H1 (cell line): ENCODE data around the gene ZC3H12C. TPM values are rescaled to one million over a fixed set of nuclear protein-coding genes. Genes with fewer than 3 reads are reported as not detected.

Source experiments
- ATF2 ChIP-seq: IDR thresholded peaks from 2 replicates; pipeline ENCODE4 v1.6.1; 2012; ENCODE audit warnings: low read length, inconsistent platforms
- BCL11A ChIP-seq, 2 experiments: IDR thresholded peaks; one replicate each; pipeline ENCODE4 v1.6.1; 2011; ENCODE audit warnings: low read depth in 2 of 2, low read length in 2 of 2, mild to moderate bottlenecking in 2 of 2
- CREB1 ChIP-seq: IDR thresholded peaks from 2 replicates; pipeline ENCODE4 v1.6.1; 2012; ENCODE audit warnings: inconsistent platforms
- CTBP2 ChIP-seq: IDR thresholded peaks from 2 replicates; pipeline ENCODE4 v1.7.0; 2011; ENCODE audit warnings: borderline replicate concordance, mild to moderate bottlenecking, moderate library complexity, mixed read lengths, low read length; ENCODE audit not compliant: insufficient read depth, insufficient read length
- POU5F1 ChIP-seq: IDR thresholded peaks from 2 replicates; pipeline ENCODE4 v1.6.1; 2011; ENCODE audit warnings: low read depth, mild to moderate bottlenecking, low read length, moderate library complexity
- RAD21 ChIP-seq, 2 experiments: IDR thresholded peaks in 1 of 2; conservative IDR thresholded peaks in 1 of 2; 2 replicates each; pipeline ENCODE4 v1.6.1; 2011; ENCODE audit warnings: low read depth in 2 of 2, low read length in 2 of 2, improper control_type of control experiment in 1 of 2, inconsistent platforms in 1 of 2, mild to moderate bottlenecking in 1 of 2, moderate library complexity in 1 of 2
- polyA plus RNA-seq, 7 experiments: library from polyadenylated mRNA; depleted of rRNA in 3 of 7; stranded (reverse) in 5 of 7; unstranded in 2 of 7; fragments of >200 nt in 5 of 7; fragments of 200-250 nt in 2 of 7; gene quantifications; 1 replicate in 5 of 7; 2 replicates in 1 of 7; 4 replicates in 1 of 7; pipeline versions ENCODE4 v1.2.1 to v1.2.3, GENCODE V29; 2011 to 2013; ENCODE audit warnings: missing spikeins in 2 of 7, mixed read lengths in 2 of 7
- total RNA-seq: library from RNA; stranded (reverse); fragmentation: NEBNext Ultra II Directional; extraction: Animal tissue kit (Norgen Biotek cat#: 25700); gene quantifications from 2 replicates; pipeline ENCODE4 v1.2.1, GENCODE V29; 2021

Gene ZC3H12C
- total and polyA plus RNA-seq, 2 of the 8 experiments (the other 6 are each of a cell fraction or from before 2014, with no cell fraction given), result 2.0 to 2.7 TPM

- TF ChIP-seq RAD21 (IDR thresholded peaks at IDR 0.05 in 1 of 2, conservative IDR thresholded peaks at IDR 0.05 in 1 of 2; ENCODE audit: low read depth in 2 of 2, low read length in 2 of 2), result no peak
- no peak for TF ChIP-seq CTBP2
- TF ChIP-seq POU5F1, result no peak
- TF ChIP-seq CREB1, result no peak
- no peak for TF ChIP-seq BCL11A (IDR thresholded peaks at IDR 0.05; ENCODE audit: low read depth in 2 of 2, low read length in 2 of 2)
- TF ChIP-seq ATF2, result no peak
Observed at GRCh38 chr11:110141812-110142211, 48.6 kb downstream of the ZC3H12C start (continued).
